Central memory CD8-positive, alpha-beta T cell (primary cell): ENCODE results near the gene PLPPR4.
"Not testable (repeated sequence)": the region's sequence is repeated elsewhere in the genome, so short reads cannot be mapped to it uniquely, and the experiment has no call there.

Experiments used
- ATAC-seq: fragments of 150-1000 bp; cut with Tn5 transposase; replicated peaks from 2 replicates; pipeline ENCODE4 v1.10.0; 2022; ENCODE audit warnings: mild to moderate bottlenecking, moderate FRiP score, moderate number of reproducible peaks; ENCODE audit not compliant: poor library complexity, severe bottlenecking; ENCODE audit errors: extremely low read depth
- DNase-seq, 2 donors: peaks; one replicate each; pipeline ENCODE4 v3.0.0; 2021; ENCODE audit warnings: low spot score in 2 of 2
- H3K27ac Mint-ChIP-seq: one replicate; pipeline ENCODE4 v1.8.0; 2022; ENCODE audit warnings: low read depth, mild to moderate bottlenecking, moderate library complexity, mixed read lengths
- H3K27me3 Mint-ChIP-seq: one replicate; pipeline ENCODE4 v1.8.0; 2022; ENCODE audit warnings: mixed read lengths
- H3K36me3 Mint-ChIP-seq: one replicate; pipeline ENCODE4 v1.8.0; 2022; ENCODE audit warnings: mild to moderate bottlenecking, moderate library complexity, mixed read lengths; ENCODE audit not compliant: insufficient read depth
- H3K4me1 Mint-ChIP-seq: one replicate; pipeline ENCODE4 v1.8.0; 2022; ENCODE audit warnings: mixed read lengths
- H3K4me3 Mint-ChIP-seq: one replicate; pipeline ENCODE4 v1.8.0; 2022; ENCODE audit warnings: mild to moderate bottlenecking, moderate library complexity, mixed read lengths
- H3K9me3 Mint-ChIP-seq: one replicate; pipeline ENCODE4 v1.8.0; 2022; ENCODE audit warnings: mixed read lengths

The PLPPR4 gene

DNA sequence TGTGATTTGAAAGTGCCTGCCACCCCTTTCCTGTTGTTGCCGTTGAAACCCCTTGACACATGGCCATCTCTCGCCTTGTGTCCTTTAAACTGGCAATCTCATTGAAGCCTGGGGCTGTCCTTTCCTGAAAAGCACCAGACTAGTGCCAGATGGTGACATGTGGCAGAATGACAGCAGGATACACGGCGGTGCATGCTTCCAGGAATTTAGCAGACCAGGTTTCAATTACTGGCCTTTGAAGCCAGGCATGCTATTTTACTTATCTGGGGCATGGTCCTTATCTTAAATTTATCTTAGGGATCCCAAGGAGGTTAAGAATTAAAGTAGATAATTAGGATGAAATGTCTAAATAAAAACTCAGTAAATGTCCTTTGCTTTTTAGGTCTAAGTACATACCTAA lies 15.2 kb downstream of the PLPPR4 start:
- ATAC-seq (no peak), DNase-seq (no peak)
- Mint-ChIP-seq H3K4me3 (no peak overlapping the region), H3K27me3 (no peaks in the 10 kb centered on the region), H3K36me3 (no peaks in the 10 kb centered on the region), H3K27ac (no peak overlapping the region), H3K9me3 (peaks cover 5% of the 10 kb centered on the region), H3K4me1 (no peaks in the 10 kb centered on the region)

DNA sequence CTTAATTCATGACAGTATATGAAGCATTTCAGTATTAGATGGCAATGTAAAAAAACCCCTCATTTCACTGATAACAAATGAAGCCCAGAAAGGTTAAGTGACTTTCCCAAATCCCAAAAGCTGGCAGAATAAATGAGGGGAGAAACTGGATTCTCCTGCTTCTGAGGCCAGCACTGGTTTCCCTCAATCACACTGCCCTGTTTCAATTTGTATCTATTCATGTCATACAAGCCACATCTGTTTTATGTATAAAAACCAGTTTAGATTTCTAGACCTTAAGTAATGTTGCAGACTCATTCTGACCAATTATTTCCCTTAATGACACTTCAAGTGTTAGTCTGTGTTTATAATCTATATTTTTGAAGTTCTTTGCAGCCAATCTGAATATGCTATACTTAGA lies 16.8 kb downstream of the PLPPR4 start:
- Mint-ChIP-seq H3K27me3 (no peaks in the 10 kb centered on the region), H3K36me3 (no peaks in the 10 kb centered on the region), H3K4me1 (no peaks in the 10 kb centered on the region), H3K27ac (no peak overlapping the region), H3K4me3 (no peak overlapping the region), H3K9me3 (peaks cover 5% of the 10 kb centered on the region)
- ATAC-seq, result no peak
- DNase-seq, result no peak

DNA sequence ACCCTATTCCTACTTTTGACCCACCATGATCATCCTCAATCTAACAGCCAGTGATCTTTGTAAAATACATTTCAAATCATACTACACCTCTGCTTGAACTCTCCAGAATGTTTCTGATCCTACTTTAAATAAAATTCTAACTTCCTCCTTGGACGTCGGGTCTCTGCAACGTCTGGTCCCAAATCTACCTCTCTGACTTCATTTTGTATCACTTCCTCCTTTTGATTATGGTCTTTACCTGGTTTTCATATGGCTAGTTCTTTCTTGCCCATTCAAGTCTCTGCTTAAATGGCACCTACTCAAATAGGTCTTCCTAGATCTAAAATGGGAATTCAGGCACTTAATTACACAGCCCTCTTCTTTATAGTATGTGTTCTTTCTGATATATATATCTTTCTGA lies 18.2 kb downstream of the PLPPR4 start:
- H3K36me3 Mint-ChIP-seq, result no peaks in the 10 kb centered on the region
- H3K4me3 Mint-ChIP-seq, result no peak overlapping the region
- no peaks in the 10 kb centered on the region for H3K27me3 Mint-ChIP-seq
- ATAC-seq, result no peak
- H3K4me1 Mint-ChIP-seq, result no peaks in the 10 kb centered on the region
- peaks cover 7% of the 10 kb centered on the region for H3K9me3 Mint-ChIP-seq
- no peak for DNase-seq
- H3K27ac Mint-ChIP-seq, result no peak overlapping the region

DNA sequence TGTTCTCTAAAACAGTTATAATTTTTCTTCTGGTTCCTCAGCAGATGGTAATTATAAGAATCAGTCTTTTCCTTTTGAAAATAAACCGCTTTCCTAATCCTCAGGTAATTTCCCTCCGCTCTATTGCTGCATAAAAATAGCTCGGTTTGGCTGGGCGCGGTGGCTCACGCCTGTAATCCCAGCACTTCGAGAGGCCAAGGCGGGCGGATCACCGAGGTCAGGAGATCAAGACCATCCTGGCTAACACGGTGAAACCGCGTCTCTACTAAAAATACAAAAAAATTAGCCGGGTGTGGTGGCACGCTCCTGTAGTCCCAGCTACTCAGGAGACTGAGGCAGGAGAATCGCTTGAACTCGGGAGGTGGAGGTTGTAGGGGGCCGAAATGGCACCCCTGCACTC lies 19.2 kb downstream of the PLPPR4 start:
- H3K9me3 Mint-ChIP-seq, H3K4me3 Mint-ChIP-seq, H3K27me3 Mint-ChIP-seq, H3K4me1 Mint-ChIP-seq, H3K36me3 Mint-ChIP-seq, ATAC-seq, H3K27ac Mint-ChIP-seq, DNase-seq: not testable (repeated sequence)

DNA sequence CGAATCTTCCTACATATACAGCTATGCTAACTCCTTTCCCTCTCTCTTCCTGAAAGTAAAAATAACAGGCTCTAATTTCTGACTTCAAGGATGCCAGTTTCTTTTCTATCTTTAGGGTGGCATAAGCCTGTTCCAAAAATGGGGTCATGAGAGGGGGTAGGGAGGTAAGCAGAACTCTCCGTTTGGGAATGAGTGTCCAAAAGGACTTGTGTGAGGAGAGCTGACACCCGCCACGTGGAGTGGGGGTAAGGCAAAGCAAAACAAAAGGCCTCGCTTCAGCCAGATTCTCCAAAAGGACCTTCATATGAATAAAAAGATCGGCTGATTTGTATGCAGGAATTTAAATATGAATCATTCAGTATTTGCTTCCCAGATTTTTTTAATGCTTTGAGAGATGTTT lies 28.6 kb downstream of the PLPPR4 start:
- DNase-seq, result no peak

DNA sequence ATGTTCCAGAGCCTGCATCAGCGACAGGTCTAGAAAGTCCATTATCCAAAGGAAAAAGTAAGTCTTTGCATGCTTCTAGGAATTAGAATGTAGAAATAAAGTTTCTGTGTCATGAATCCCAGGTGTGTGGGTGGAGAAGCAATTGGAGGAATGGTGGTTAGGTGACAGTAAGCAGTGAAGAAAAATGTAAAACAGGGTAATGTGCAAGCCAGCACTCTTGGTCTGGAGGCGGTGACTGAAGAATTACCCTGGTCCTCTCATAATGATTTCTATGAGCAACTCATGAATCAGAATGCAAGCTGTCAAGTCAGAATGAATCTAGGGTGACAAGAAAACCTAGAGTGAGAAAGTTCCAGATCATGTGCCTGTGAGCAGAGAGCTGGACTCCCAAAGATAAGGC lies 33.6 kb downstream of the PLPPR4 start:
- H3K4me3 Mint-ChIP-seq, result no peak overlapping the region
- peaks cover 3% of the 10 kb centered on the region for H3K9me3 Mint-ChIP-seq
- no peaks in the 10 kb centered on the region for H3K4me1 Mint-ChIP-seq
- H3K27ac Mint-ChIP-seq, result no peak overlapping the region
- no peaks in the 10 kb centered on the region for H3K36me3 Mint-ChIP-seq
- no peak for DNase-seq
- H3K27me3 Mint-ChIP-seq, result no peaks in the 10 kb centered on the region
- ATAC-seq, result no peak

More for the DNA sequence above, 28.6 kb downstream of the PLPPR4 start:
- H3K27me3 Mint-ChIP-seq, result no peaks in the 10 kb centered on the region
- no peak overlapping the region for H3K27ac Mint-ChIP-seq
- no peaks in the 10 kb centered on the region for H3K36me3 Mint-ChIP-seq
- H3K9me3 Mint-ChIP-seq, result peaks cover 11% of the 10 kb centered on the region
- H3K4me1 Mint-ChIP-seq, result no peaks in the 10 kb centered on the region
- ATAC-seq, result no peak
- no peak overlapping the region for H3K4me3 Mint-ChIP-seq

DNA sequence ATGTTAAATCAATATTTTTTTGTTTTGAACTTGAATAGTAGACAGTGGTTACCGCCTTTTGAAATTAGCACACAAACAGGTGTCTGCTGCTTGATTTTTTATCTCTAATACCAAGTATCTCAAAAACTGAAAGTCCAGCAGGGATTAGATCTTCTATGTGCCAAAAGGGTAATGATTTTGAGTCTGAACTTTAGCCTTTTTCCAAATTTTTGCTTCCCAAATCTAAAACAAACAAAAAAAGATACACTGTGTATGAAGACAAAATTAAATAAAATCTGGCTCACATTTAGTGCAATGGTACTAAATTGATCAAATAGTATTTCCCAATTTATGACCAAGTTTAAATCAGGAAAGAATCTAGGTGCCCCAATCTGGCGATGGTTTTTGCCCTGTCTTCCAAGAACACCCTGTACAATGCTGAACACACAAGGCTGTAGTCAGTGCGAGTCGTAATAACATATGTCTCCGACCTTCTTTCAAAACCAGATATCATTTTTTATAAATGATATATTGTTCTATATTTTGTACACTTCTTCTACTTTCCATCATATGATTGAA lies 40.5 kb downstream of the PLPPR4 start:
- Mint-ChIP-seq H3K4me3 (no peak overlapping the region), H3K4me1 (no peaks in the 10 kb centered on the region), H3K36me3 (peaks cover 2% of the 10 kb centered on the region), H3K27ac (no peak overlapping the region), H3K27me3 (no peaks in the 10 kb centered on the region), H3K9me3 (peaks cover 6% of the 10 kb centered on the region)
- ATAC-seq (no peak), DNase-seq (no peak)

DNA sequence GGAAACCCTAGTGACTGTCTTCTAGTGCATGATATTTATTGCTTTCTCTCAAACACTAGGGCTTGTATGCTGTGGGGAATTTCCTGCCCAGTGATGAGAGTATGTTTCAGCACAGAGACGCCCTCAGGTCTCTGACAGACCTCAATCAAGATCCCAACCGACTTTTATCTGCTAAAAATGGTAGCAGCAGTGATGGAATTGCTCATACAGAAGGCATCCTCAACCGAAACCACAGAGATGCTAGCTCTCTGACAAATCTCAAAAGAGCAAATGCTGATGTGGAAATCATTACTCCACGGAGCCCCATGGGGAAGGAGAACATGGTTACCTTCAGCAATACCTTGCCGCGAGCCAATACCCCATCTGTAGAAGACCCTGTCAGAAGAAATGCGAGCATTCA lies 41.3 kb downstream of the PLPPR4 start:
- no peak for ATAC-seq

DNA sequence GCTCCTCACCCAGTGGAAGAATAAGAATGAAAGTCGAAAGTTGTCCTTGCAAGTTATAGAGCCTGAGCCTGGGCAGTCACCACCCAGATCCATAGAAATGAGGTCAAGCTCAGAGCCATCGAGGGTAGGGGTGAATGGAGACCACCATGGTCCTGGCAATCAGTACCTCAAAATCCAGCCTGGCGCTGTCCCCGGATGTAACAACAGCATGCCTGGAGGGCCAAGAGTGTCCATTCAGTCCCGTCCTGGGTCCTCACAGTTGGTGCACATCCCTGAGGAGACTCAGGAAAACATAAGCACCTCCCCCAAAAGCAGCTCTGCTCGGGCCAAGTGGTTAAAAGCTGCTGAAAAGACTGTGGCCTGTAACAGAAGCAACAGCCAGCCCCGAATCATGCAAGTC lies 41.8 kb downstream of the PLPPR4 start:
- no peak overlapping the region for H3K27ac Mint-ChIP-seq
- H3K4me1 Mint-ChIP-seq, result no peaks in the 10 kb centered on the region
- H3K36me3 Mint-ChIP-seq, result peaks cover 2% of the 10 kb centered on the region
- no peaks in the 10 kb centered on the region for H3K27me3 Mint-ChIP-seq
- no peak overlapping the region for H3K4me3 Mint-ChIP-seq
- DNase-seq (no peak), ATAC-seq (no peak)
- peaks cover 6% of the 10 kb centered on the region for H3K9me3 Mint-ChIP-seq

More for the DNA sequence above, 41.3 kb downstream of the PLPPR4 start:
- H3K27me3 Mint-ChIP-seq, result no peaks in the 10 kb centered on the region
- peaks cover 2% of the 10 kb centered on the region for H3K36me3 Mint-ChIP-seq
- H3K9me3 Mint-ChIP-seq, result peaks cover 6% of the 10 kb centered on the region
- H3K4me3 Mint-ChIP-seq, result no peak overlapping the region
- no peak overlapping the region for H3K27ac Mint-ChIP-seq
- H3K4me1 Mint-ChIP-seq, result no peaks in the 10 kb centered on the region
- DNase-seq, result no peak

DNA sequence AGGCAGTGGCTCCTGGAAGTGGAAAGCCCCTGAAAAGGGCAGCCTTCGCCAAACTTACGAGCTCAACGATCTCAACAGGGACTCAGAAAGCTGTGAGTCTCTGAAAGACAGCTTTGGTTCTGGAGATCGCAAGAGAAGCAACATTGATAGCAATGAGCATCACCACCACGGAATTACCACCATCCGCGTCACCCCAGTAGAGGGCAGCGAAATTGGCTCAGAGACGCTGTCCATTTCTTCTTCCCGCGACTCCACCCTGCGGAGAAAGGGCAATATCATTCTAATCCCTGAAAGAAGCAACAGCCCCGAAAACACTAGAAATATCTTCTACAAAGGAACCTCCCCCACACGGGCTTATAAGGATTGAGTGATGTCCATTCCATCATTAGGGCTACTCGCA lies 42.4 kb downstream of the PLPPR4 start:
- DNase-seq (no peak), ATAC-seq (no peak)
- H3K4me1 Mint-ChIP-seq, result no peaks in the 10 kb centered on the region
- no peaks in the 10 kb centered on the region for H3K27me3 Mint-ChIP-seq
- no peak overlapping the region for H3K4me3 Mint-ChIP-seq
- H3K36me3 Mint-ChIP-seq, result peaks cover 2% of the 10 kb centered on the region
- peaks cover 6% of the 10 kb centered on the region for H3K9me3 Mint-ChIP-seq
- H3K27ac Mint-ChIP-seq, result no peak overlapping the region

DNA sequence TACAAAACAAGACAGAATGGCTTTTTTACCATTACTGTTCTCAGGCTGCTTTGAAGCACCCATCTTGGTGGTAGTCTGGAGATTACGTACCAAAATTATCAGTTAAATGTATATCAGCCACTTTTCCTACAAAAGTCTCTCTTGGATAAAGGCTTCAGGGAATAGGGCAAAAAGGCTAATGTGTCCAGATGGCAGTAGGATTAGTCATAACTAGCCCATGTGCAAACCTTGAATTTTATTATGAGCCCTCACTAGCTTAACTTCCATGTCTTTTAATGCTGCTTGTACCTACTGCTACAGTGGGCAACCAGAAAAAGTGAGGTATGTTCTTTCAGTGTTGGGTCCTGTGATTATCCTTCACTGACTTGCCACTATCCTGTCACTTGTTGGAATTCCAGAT lies 51.0 kb downstream of the PLPPR4 start:
- H3K27me3 Mint-ChIP-seq, result no peaks in the 10 kb centered on the region
- DNase-seq, result no peak
- no peak for ATAC-seq
- peaks cover 2% of the 10 kb centered on the region for H3K36me3 Mint-ChIP-seq
- no peak overlapping the region for H3K27ac Mint-ChIP-seq
- no peaks in the 10 kb centered on the region for H3K9me3 Mint-ChIP-seq
- H3K4me3 Mint-ChIP-seq, result no peak overlapping the region
- H3K4me1 Mint-ChIP-seq, result no peaks in the 10 kb centered on the region

DNA sequence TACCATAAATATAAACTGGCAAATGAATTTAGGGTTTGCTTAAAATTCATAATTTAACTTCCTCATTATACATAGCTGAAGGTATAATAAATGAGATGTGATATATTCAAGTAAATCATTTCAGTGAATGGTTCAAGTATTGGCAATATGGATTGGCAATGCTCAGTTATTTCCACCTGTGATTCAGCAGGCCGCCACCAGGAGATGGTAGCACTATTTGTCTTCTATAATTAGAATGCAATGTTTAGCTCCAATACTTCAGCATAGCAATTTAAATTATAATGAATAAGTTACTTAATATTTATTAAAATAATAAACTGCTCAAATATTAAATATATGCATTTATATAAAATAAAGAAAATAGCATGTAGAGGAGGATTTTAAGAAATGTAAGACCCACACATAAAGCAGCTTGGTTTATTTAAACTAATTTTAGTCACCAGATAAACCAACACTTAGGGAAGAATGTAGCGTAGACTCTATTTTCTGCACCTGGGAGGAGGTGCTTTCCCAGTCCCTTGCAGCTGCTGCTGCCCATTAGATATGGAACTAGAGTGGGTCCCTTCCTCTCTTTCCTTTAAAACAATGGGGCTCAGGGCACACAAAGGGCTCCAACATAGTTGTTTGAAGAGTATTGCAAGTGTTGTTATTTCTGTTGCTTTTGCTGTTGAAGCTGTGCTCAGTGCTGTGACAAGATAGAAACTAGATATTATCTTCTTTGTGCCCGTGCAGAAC lies 62.1 kb downstream of the PLPPR4 start:
- Mint-ChIP-seq H3K36me3 (no peaks in the 10 kb centered on the region), H3K4me3 (no peak overlapping the region), H3K9me3 (no peaks in the 10 kb centered on the region), H3K27me3 (no peaks in the 10 kb centered on the region), H3K4me1 (no peaks in the 10 kb centered on the region), H3K27ac (no peak overlapping the region)
- ATAC-seq (no peak), DNase-seq (no peak)

DNA sequence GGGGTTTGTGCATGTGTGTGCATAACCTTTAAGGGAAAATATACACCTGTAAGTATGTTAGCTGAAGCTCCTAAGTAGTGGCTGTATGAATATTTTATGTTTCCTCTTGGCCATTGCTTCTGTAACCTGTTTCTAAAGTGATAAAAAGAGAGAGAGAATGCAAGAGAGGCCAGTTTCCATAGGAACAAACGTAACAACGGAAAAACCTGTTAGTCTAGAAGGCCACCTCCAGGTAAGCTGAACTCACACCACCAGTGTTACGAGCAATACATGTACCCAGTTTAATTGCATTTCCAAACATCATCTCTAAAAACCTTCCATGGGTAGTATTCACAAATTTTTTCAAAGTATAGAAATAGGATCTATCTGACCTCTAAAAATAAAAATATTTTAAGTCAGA lies 63.1 kb downstream of the PLPPR4 start:
- ATAC-seq, result no peak
- no peak overlapping the region for H3K4me3 Mint-ChIP-seq
- no peak overlapping the region for H3K27ac Mint-ChIP-seq
- no peaks in the 10 kb centered on the region for H3K27me3 Mint-ChIP-seq
- no peak for DNase-seq
- no peaks in the 10 kb centered on the region for H3K36me3 Mint-ChIP-seq
- no peaks in the 10 kb centered on the region for H3K4me1 Mint-ChIP-seq
- no peaks in the 10 kb centered on the region for H3K9me3 Mint-ChIP-seq
